ENCODE measurements around the gene RAB29. TPM values are rescaled to one million over a fixed set of nuclear protein-coding genes. Genes with fewer than 3 reads are reported as not detected.

Gene RAB29
- total RNA-seq, 1 donor from 2014 or later = 24.4 TPM

DNA sequence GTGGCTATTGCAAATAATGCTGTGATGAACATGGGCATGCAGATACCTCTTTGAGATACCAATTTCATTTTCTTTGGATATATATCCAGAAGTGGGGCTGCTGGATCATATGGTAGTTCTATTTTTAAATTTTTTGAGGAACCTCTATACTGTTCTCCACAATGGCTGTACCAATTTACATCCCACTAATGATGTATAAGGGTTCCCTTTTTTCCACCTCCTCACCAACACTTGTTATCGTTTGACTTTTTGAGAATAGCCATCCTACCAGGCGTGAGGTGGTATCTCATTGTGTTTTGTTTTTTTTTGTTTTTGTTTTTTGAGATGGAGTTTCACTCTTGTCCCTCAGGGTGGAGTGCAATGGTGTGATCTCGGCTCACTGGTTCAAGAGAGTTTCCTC lies 18.7 kb downstream of the RAB29 start:
- no peak for DNase-seq (ENCODE audit: low read depth)
- no peaks in the 10 kb centered on the region for H3K27me3 ChIP-seq (ENCODE audit: control insufficient read depth, insufficient read depth, low read length)
- TF ChIP-seq CTCF (IDR thresholded peaks at IDR 0.05; ENCODE audit: insufficient read depth, low read length, poor library complexity, severe bottlenecking) = no peak
- H3K4me3 ChIP-seq (ENCODE audit: low read depth, low read length) = no peak overlapping the region
- H3K36me3 ChIP-seq (ENCODE audit: control insufficient read depth, insufficient read depth, low read length) = no peaks in the 10 kb centered on the region

- no peak for TF ChIP-seq CTCF (IDR thresholded peaks at IDR 0.05; ENCODE audit: insufficient read depth, low read length, poor library complexity, severe bottlenecking)
- Histone ChIP-seq H3K27me3 (ENCODE audit: control insufficient read depth, insufficient read depth, low read length) (no peaks in the 10 kb centered on the region), H3K36me3 (ENCODE audit: control insufficient read depth, insufficient read depth, low read length) (no peaks in the 10 kb centered on the region), H3K4me3 (ENCODE audit: low read depth, low read length) (no peak overlapping the region)
- no peak for DNase-seq (ENCODE audit: low read depth)
Observed at GRCh38 chr1:205754857-205755256, 20.4 kb downstream of the RAB29 start.

DNA sequence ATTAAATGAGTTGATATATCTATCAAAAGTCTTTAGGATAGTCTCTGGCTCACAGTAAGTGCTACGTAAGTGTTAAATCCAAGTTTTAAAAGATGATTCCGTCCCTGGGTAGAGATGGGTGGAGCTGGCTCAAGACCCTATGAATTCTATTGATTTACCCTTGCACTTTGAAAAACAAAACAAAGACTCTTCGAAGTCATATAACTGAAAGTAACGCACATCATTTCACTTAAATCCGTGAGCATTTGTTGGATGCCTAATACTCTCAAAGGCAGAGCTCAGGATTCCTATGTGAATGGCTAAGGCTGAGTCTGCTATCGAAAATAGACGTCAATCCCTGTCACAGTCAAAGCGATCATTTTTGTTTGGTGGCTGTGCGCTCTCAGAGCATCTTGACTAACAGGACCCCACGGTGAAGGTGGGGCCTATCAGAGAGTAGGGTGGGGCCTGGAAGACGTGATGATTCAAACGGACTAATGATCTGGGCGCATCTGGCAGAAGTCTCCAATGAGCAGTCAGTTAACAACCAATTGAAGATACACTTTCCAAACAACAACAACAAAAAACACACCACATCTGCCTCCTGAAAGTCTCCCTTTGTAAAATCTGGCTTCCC lies 24.1 kb downstream of the RAB29 start:
- DNase-seq (ENCODE audit: low read depth) = no peak
- H3K4me3 ChIP-seq (ENCODE audit: low read depth, low read length) = no peak overlapping the region
- no peaks in the 10 kb centered on the region for H3K36me3 ChIP-seq (ENCODE audit: control insufficient read depth, insufficient read depth, low read length)
- TF ChIP-seq CTCF (IDR thresholded peaks at IDR 0.05; ENCODE audit: insufficient read depth, low read length, poor library complexity, severe bottlenecking) = no peak
- H3K27me3 ChIP-seq (ENCODE audit: control insufficient read depth, insufficient read depth, low read length) = no peaks in the 10 kb centered on the region

DNA sequence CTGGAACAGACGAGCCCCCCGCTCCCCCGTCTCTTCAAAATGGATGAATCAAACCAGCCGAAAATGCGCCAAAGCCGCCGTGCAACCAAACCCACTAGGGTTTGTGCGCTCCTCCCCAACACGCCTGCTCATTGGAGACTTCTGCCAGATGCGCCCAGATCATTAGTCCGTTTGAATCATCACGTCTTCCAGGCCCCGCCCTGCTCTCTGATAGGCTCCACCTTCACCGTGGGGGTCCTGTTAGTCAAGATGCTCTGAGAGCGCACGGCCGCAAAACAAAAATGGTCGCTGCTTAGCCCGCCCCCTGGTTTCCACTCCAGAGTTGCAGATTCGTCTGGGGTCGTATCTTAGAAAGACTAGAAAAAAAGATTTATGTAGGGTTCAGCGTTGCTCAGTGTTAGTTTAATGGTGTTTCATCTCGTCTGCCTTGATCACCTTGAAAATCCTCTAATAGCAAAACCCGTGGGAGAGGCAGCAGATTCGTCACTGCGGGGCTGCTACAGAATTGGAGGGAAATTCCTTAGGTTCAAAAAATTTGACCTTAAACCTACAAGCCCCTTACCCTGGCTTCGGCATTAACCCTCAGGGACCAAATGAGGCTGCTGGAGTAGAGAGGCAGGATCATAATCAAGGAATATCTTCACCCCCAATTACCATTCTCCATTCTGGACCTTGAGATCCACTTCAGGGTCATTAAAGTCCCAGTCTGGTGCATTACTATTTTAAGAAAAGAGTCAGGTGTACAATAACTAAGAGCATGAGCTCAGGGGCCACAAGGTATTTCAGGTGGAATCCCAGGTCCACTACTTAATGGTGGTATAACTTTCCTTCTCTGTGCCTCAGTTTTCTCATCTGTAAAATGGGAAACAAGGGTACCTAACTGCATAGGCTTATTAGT lies 24.9 kb downstream of the RAB29 start, which contains the start of gene NUCKS1:
TSS of gene NUCKS1 (minus strand) at position 45 of the 898 bp plus-strand sequence. CDS start 209 bp downstream, outside the sequence.
- no peaks in the 10 kb centered on the region for H3K27me3 ChIP-seq (ENCODE audit: control insufficient read depth, insufficient read depth, low read length)
- peak within 1 kb of the TSS; percentile 69 for H3K4me3 ChIP-seq (ENCODE audit: low read depth, low read length)
- TF ChIP-seq CTCF (IDR thresholded peaks at IDR 0.05; ENCODE audit: insufficient read depth, low read length, poor library complexity, severe bottlenecking) = no peak
- peak; percentile 93 for DNase-seq (ENCODE audit: low read depth)
- H3K36me3 ChIP-seq (ENCODE audit: control insufficient read depth, insufficient read depth, low read length) = no peaks in the 10 kb centered on the region

DNA sequence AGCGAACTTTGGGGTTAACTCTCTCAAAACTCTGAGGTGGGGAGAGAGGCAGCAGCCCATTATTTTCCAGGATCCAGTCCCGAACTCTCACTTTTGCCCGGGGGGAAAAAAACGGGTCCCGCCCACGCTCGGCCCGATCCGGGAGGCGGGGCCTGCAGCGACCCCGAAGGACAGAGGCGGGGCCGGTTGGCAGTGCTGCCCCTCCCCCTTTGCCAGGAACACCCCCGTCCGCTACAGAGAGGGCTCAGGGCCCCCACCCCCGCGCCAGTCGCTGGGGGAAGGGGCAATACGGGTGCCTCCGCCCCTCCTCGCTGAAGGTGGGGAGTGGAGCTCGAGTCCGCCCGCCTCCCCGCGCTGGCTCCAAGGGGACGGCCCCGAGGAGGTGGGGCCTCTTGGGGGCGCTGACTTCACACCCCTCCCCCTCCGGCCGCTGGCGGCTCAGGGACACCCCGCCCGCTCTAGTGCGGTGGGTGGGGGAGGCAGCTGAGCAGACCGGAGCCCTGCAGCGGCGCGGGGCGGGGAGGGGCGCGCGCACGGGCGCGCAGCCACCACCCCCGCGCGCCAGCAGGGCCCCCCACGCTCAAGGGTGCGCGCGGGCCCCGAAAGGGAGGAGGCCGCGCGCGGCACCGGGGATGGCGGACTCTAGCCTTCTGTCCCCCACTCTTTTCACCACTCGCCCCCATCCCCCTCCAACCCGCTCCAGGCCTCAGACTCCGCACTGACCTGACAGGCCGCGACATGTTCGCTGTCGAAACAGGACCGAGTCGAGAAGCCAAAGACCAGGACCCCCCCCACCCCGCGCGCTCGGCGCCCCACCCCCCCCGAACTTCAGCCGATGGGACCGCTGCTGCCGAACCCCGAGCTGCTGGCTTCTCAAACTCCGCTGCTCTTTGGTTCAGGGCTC lies 25.8 kb downstream of the RAB29 start:
- TF ChIP-seq CTCF (IDR thresholded peaks at IDR 0.05; ENCODE audit: insufficient read depth, low read length, poor library complexity, severe bottlenecking) = no peak
- H3K27me3 ChIP-seq (ENCODE audit: control insufficient read depth, insufficient read depth, low read length) = no peaks in the 10 kb centered on the region
- peak; percentile 63 for DNase-seq (ENCODE audit: low read depth)
- H3K4me3 ChIP-seq (ENCODE audit: low read depth, low read length) = peak overlapping the region; percentile 69
- no peaks in the 10 kb centered on the region for H3K36me3 ChIP-seq (ENCODE audit: control insufficient read depth, insufficient read depth, low read length)

All from kidney epithelial cell (primary cell).